Erythroblast (primary cell): ENCODE results near the gene CALR.

ENCODE experiments used
- GATA1 ChIP-seq: IDR thresholded peaks from 2 replicates; pipeline ENCODE4 v1.6.1; 2011; ENCODE audit warnings: low read depth, mild to moderate bottlenecking, control low read depth, low read length, moderate library complexity
- POLR2A ChIP-seq: IDR thresholded peaks from 2 replicates; pipeline ENCODE4 v1.6.1; 2011; ENCODE audit warnings: mild to moderate bottlenecking, low read length

DNA sequence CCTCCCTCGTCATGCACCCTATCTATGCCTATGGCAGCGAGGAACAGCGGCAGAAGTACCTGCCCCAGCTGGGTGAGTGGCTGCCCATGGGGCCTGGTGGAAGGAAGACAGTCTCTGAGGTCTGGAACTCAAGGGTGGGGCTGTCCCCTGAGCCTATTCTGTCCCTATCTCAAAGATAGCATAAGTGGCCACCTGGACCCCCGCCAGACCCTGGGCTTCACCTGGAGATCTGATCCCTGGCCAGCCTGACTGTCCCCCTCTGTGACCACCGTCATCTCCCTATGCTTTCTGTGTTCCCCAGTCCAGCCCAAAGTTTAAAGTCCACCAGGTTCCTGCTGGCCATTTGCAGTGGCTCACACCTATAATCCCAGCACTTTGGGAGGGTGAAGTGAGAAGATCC, 44.8 kb upstream of the CALR start:
- TF ChIP-seq POLR2A (no peak), GATA1 (no peak)
